GM19395 (cell line): ENCODE measurements around the gene TBCK.
"Not testable (repeated sequence)": the region's sequence is repeated elsewhere in the genome, so short reads cannot be mapped to it uniquely, and the experiment has no call there.

Source experiments
- ATAC-seq: cut with Tn5 transposase; IDR thresholded peaks from one replicate; pipeline ENCODE4 v1.9.1; 2021; ENCODE audit warnings: mild to moderate bottlenecking, moderate library complexity; ENCODE audit not compliant: unreplicated experiment

TBCK gene

GRCh38 chr4:106238820-106239420 is 77.1 kb downstream of the TBCK start:
- ATAC-seq = peak; percentile 95

- no peak for ATAC-seq
Measured at GRCh38 chr4:106231931-106232330, 84.1 kb downstream of the TBCK start.

GRCh38 chr4:106222548-106222947 is 93.5 kb downstream of the TBCK start:
- no peak for ATAC-seq

DNA sequence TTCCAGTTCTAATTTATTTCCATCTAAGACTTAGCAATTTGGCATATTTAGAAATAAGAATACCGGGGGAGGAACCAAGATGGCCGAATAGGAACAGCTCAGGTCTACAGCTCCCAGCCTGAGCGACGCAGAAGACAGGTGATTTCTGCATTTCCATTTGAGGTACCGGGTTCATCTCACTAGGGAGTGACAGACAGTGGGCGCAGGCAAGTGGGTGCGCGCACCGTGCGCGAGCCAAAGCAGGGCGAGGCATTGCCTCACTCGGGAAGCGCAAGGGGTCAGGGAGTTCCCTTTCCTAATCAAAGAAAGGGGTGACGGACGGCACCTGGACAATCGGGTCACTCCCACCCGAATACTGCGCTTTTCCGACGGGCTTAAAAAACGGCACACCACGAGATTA is 102.7 kb downstream of the TBCK start:
- not testable (repeated sequence) for ATAC-seq

- no peak for ATAC-seq
Measured at GRCh38 chr4:106210021-106210420, 106.0 kb downstream of the TBCK start.

GRCh38 chr4:106208481-106209460 is 107.2 kb downstream of the TBCK start:
- no peak for ATAC-seq

- ATAC-seq = no peak
Measured at GRCh38 chr4:106201373-106201772, 114.6 kb downstream of the TBCK start.

- no peak for ATAC-seq
Measured at GRCh38 chr4:106195435-106195950, 120.5 kb downstream of the TBCK start.

- ATAC-seq = no peak
Measured at GRCh38 chr4:106194801-106195200, 121.2 kb downstream of the TBCK start.

- ATAC-seq = no peak
Measured at GRCh38 chr4:106192131-106192530, 123.9 kb downstream of the TBCK start.

DNA sequence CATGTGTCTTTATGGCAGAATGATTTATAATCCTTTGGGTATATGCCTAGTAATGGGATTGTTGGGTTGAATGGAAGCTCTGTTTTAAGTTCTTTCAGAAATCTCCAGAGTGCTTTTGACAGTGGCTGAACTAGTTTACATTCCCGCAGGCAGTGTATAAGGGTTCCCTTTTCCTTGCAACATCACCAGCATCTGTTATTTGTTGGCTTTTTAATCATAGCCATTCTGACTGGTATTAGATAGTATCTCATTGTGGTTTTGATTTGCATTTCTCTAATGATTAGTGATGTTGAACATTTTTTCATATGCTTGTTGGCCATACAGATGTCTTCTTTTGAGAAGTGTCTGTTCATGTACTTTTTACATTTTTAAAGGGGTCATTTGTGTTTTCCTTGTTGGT is 129.8 kb downstream of the TBCK start:
- ATAC-seq = no peak

DNA sequence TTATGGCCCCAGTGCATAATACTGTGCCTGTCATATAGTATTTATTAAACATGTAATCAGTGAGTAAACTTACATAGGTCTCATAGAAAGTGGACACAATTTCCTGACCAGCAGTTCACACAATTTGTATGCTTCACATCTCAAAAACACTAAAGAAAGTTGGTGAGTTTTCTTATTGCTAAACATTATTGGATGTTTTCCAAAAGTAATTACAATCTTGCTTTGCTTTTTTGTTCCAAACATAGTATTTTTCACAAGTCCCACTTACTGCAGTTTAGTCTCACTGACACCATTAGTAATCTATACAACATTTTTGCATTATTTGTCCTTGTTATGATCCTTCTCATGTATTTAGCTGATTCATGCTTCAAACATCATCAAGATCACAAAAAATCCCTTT is 132.5 kb downstream of the TBCK start:
- ATAC-seq = no peak

DNA sequence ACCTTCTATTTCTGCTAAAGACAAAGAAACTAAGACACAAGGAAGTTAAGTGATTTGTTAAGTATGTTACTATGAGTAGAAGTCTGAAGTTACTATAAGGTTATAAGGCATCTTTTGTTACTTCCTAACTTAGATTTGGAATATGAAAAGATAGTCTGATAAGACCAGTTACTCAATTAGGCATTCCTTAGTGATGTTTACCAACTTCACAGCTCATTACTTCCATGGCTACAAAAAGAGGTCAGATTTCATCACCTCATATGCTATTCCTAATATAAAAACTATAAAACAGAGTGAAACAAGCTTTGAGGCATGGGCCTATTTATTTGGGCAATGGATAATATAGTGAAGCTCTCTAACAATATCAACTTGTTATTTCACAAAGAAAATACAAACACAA is 143.1 kb downstream of the TBCK start:
- ATAC-seq = no peak

DNA sequence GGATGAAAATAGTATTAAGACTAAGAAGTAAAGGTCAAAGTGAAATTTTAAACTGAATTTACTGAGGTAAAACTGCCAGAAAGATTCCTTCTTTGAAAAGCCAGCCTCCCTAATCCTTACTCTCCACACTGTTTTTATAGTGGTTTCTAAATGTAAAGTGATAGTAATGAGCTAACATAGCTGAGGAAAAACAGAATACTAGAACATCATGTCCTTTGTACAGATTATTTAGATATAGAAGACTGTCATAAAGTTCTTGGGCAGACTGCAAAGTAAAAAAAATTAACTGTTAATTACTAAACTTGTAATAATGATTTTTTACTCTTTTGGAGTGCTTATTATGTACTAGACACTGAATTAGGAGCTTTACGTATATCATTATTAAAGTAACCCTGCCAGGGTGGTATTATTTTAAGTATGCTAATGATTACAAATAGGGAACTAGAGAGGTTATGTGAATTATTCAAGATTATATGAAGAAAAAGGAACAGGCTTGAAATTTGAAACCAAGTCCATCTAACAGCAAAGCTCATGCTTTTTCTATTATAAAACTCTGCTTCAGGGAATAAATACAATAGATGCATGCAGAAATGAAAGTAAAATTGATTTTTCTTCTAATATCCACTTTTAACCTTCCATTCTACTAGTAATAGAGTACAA is 150.5 kb downstream of the TBCK start:
- ATAC-seq = no peak

- ATAC-seq = no peak
Measured at GRCh38 chr4:106162278-106162677, 153.7 kb downstream of the TBCK start.

- ATAC-seq = no peak
Measured at GRCh38 chr4:106160560-106160959, 155.4 kb downstream of the TBCK start.

DNA sequence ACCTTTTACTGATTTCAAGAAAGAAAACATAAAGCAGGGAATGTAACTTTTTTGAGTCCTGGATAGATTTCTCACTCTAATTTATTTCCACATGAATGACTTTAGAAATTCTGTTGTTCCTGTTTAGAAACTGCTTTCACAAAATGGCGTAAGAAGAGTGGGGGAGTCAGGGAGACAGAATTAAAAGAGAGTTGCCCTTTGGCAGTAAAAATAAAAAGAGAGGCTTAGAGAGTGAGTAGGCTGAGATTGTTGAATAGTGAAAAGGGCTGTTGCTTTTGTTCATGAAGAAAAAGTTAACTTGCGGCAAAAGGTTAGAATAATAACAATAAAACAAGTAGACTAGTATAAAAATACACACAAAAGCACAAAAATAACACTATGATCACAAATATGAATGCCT is 166.1 kb downstream of the TBCK start:
- no peak for ATAC-seq

DNA sequence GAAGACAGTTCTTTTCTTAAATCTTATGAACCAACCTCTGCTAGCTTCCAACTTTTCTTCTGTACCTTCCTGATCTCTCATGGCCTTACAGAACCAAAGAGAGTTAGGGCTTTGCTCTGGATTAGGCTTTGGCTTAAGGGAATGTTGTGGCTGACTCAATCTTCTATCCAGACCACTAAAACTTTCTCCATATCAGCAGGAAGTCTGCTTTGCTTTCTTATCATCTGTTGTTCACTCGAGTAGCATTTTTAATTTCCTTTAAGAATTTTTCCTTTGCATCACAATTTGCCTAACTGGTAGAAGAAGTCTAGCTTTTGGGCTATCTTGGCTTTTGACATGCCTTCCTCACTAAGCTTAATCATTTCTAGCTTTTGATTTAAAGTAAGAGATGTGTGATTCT is 167.0 kb downstream of the TBCK start:
- no peak for ATAC-seq

DNA sequence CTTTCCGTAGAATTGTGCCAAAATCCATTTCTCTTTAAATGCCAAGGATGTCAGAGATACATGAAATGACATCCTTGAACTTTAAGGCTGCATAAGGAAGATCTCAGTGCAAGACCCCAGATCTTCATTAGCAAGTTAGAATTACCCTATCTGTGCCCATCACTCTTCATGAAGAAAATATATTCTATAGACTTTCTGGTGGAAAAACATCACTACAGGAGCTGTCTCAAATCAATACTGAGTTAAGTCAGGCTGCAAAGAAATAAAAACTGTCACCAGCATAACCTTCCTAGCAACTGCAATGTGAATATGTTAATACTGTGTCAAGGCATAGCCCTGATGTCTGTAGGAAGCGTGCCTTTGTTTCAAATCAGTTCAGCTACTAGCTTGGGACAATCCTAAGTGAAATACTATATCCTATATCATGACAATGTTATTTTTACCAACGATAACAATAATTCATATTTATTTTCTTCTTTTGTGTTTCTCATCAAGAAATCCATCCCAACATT is 173.3 kb downstream of the TBCK start:
- no peak for ATAC-seq

DNA sequence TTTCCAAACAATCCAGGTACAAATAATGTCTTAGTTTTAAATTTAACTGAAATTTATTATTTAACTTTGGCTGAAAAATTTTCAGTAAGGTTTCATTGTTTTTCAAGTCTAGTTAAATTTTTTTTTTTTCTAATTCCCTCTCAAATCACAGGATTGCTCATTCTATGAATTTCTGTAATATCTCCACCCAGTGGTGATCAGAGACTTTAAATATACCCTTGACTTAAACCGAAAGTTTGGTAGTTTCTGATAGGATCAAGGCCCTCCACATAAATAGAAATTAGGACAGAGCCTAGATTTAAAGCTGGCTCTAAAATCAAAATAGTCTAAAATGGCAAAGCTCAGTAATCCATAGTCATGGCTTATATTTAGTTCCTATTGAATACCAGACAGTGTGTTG is 175.4 kb downstream of the TBCK start:
- no peak for ATAC-seq

DNA sequence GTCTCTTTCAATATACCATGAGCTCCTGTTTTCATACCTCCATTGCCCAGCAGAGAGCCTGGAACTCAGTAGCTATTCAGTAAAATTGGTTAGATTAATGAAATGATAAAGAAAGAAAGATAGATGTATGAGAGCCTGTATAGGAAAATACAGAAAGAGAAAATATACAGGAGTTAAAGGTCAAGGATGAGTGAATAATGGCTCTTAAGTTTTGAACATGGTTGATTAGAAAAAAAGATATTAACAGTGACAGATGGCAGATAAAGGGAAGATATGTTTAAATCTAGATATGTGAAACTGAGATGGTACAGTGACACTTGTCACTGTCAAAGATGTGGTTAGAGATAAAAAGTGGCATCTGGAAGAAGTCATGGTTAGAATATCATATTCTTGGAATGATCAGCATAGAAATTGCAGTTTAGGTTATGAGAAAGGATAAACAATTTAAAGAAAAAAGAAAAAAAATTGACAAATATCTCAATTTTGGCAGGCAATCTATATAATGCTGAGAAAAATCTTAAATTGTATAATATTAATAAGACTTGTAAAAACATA is 179.2 kb downstream of the TBCK start:
- ATAC-seq = no peak
